Ramos (cell line): ENCODE measurements around the gene CT45A9.
"Not testable (repeated sequence)": the region's sequence is repeated elsewhere in the genome, so short reads cannot be mapped to it uniquely, and the experiment has no call there.

ENCODE experiments used
- in situ Hi-C: fragments of 300-500 bp; cut with MboI; formaldehyde crosslinking; loops from one replicate; pipeline ENCODE4 v1.14.3; 2022; ENCODE audit warnings: low sequenced_read_pairs; ENCODE audit not compliant: unreplicated experiment

The CT45A9 gene

GRCh38 chrX:135871712-135872111, at the start of gene CT45A9:
Gene CT45A9 (minus strand): TSS chrX:135871812. CDS start chrX:135868061, 3,751 bp downstream.
- in situ Hi-C loops = not testable (repeated sequence)

- in situ Hi-C loops = not testable (repeated sequence)
Measured at GRCh38 chrX:135920516-135920915, 48.9 kb upstream of the CT45A9 start.

GRCh38 chrX:135914404-135914803, 42.8 kb upstream of the CT45A9 start:
- in situ Hi-C loops = no loop called here

GRCh38 chrX:135910251-135910650, 38.6 kb upstream of the CT45A9 start:
- in situ Hi-C loops = no loop called here

GRCh38 chrX:135893294-135893817, 21.7 kb upstream of the CT45A9 start, which contains the start of the genes CT45A10 and SAGE1:
Gene CT45A10 (minus strand): TSS chrX:135893444. CDS start chrX:135885344, 8,100 bp downstream.
Gene SAGE1 (plus strand): TSS chrX:135893716. CDS start chrX:135896243, 2,527 bp downstream.
- in situ Hi-C loops = no loop called here

GRCh38 chrX:135892781-135893180, 21.2 kb upstream of the CT45A9 start:
- in situ Hi-C loops = no loop called here

GRCh38 chrX:135890087-135890585, 18.5 kb upstream of the CT45A9 start:
- in situ Hi-C loops = no loop called here

- in situ Hi-C loops = not testable (repeated sequence)
Measured at GRCh38 chrX:135888976-135889375, 17.4 kb upstream of the CT45A9 start.

- in situ Hi-C loops = not testable (repeated sequence)
Measured at GRCh38 chrX:135888230-135888629, 16.6 kb upstream of the CT45A9 start.

GRCh38 chrX:135882741-135883140, 11.1 kb upstream of the CT45A9 start:
- in situ Hi-C loops = not testable (repeated sequence)

- in situ Hi-C loops = not testable (repeated sequence)
Measured at GRCh38 chrX:135854438-135854837, 17.2 kb downstream of the CT45A9 start, which contains the start of gene CT45A8. Gene CT45A8 (minus strand): TSS chrX:135854538. CDS start chrX:135850783, 3,755 bp downstream.

GRCh38 chrX:135837180-135837579, 34.4 kb downstream of the CT45A9 start, which contains the start of gene CT45A7:
Gene CT45A7 (minus strand): TSS chrX:135837280. CDS start chrX:135833533, 3,747 bp downstream.
- in situ Hi-C loops = not testable (repeated sequence)

- in situ Hi-C loops = not testable (repeated sequence)
Measured at GRCh38 chrX:135819912-135820311, 51.7 kb downstream of the CT45A9 start, which contains the start of gene CT45A2. Gene CT45A2 (minus strand): TSS chrX:135820012. CDS start chrX:135816265, 3,747 bp downstream.
